Measurements from ENCODE around the gene TPD52L1.

The TPD52L1 gene

GRCh38 chr6:125258651-125259353 is 105.2 kb downstream of the TPD52L1 start:
- TF ChIP-seq CTCF (IDR thresholded peaks at IDR 0.05; ENCODE audit: low read length, missing control alignments) = no peak
- no peak for DNase-seq (ENCODE audit: low read depth)
- no peak overlapping the region for H3K4me3 ChIP-seq (replicated peaks; ENCODE audit: low read depth, low read length)

GRCh38 chr6:125259354-125259736 is 105.8 kb downstream of the TPD52L1 start:
- TF ChIP-seq CTCF (IDR thresholded peaks at IDR 0.05; ENCODE audit: low read length, missing control alignments) = no peak
- H3K4me3 ChIP-seq (replicated peaks; ENCODE audit: low read depth, low read length) = no peak overlapping the region
- no peak for DNase-seq (ENCODE audit: low read depth)

GRCh38 chr6:125262016-125263013 is 108.7 kb downstream of the TPD52L1 start:
- no peak for TF ChIP-seq CTCF (IDR thresholded peaks at IDR 0.05; ENCODE audit: low read length, missing control alignments)
- peak; percentile 42 for DNase-seq (ENCODE audit: low read depth)
- H3K4me3 ChIP-seq (replicated peaks; ENCODE audit: low read depth, low read length) = no peak overlapping the region

- no peak for TF ChIP-seq CTCF (IDR thresholded peaks at IDR 0.05; ENCODE audit: low read length, missing control alignments)
- no peak for DNase-seq (ENCODE audit: low read depth)
- H3K4me3 ChIP-seq (replicated peaks; ENCODE audit: low read depth, low read length) = no peak overlapping the region
These were observed 110.9 kb downstream of the TPD52L1 start for GRCh38 chr6:125264476-125264875.

GRCh38 chr6:125267806-125268523 is 114.4 kb downstream of the TPD52L1 start:
- peak; percentile 44 for DNase-seq (ENCODE audit: low read depth)
- TF ChIP-seq CTCF (IDR thresholded peaks at IDR 0.05; ENCODE audit: low read length, missing control alignments) = no peak
- H3K4me3 ChIP-seq (replicated peaks; ENCODE audit: low read depth, low read length) = no peak overlapping the region

- DNase-seq (ENCODE audit: low read depth) = no peak
- H3K4me3 ChIP-seq (replicated peaks; ENCODE audit: low read depth, low read length) = no peak overlapping the region
- TF ChIP-seq CTCF (IDR thresholded peaks at IDR 0.05; ENCODE audit: low read length, missing control alignments) = no peak
These were observed 115.2 kb downstream of the TPD52L1 start for GRCh38 chr6:125268765-125269164.
